Prostate gland (tissue), 2 donors: ENCODE measurements around the gene GIT1. TPM values are rescaled to one million over a fixed set of nuclear protein-coding genes. Genes with fewer than 3 reads are reported as not detected.

Experiments
- DNase-seq: peaks from one replicate; pipeline ENCODE4 v3.0.0-alpha.2; 2019; ENCODE audit warnings: low spot score
- H3K27ac ChIP-seq, 2 donors: fragments of 200-600 bp; sonication (generic); 2 replicates each; pipeline ENCODE4 v1.5.1; 2017 to 2019
- H3K27me3 ChIP-seq: fragments of 200-600 bp; sonication (generic); replicated peaks from 2 replicates; pipeline ENCODE4 v1.5.1; 2019; ENCODE audit not compliant: insufficient read depth
- H3K36me3 ChIP-seq, 2 donors: fragments of 200-600 bp; sonication (generic); 1 replicate in 1 of 2; 2 replicates in 1 of 2; pipeline versions ENCODE4 v1.5.1 to v1.8.1; 2017 to 2019
- H3K4me1 ChIP-seq: fragments of 200-600 bp; sonication (generic); replicated peaks from 2 replicates; pipeline ENCODE4 v1.5.1; 2019
- H3K4me3 ChIP-seq, 2 donors: fragments of 200-600 bp; sonication (generic); 2 replicates each; pipeline ENCODE4 v1.5.1; 2017 to 2019
- H3K9me3 ChIP-seq: fragments of 200-600 bp; sonication (generic); 2 replicates; pipeline ENCODE4 v1.5.1; 2017
- CTCF ChIP-seq, 4 experiments: fragments of 200-600 bp in 2 of 4; fragments of 450-650 bp in 2 of 4; sonication (generic) in 2 of 4; IDR thresholded peaks; 1 replicate in 3 of 4; 2 replicates in 1 of 4; pipeline ENCODE4 v1.5.1; 2016 to 2019; ENCODE audit warnings: antibody characterized with exemption in 4 of 4, mild to moderate bottlenecking in 2 of 4, moderate library complexity in 2 of 4
- POLR2A ChIP-seq: fragments of 450-650 bp; IDR thresholded peaks from one replicate; pipeline ENCODE4 v1.6.1; 2016; ENCODE audit warnings: antibody characterized with exemption, mild to moderate bottlenecking
- POLR2AphosphoS5 ChIP-seq: sonication (generic); formaldehyde crosslinking; IDR thresholded peaks from one replicate; pipeline ENCODE4 v1.6.1; 2017; ENCODE audit warnings: antibody characterized with exemption
- WGBS: methylation state at CpG from one replicate; pipeline ENCODE4 v1.1.5; 2018; 5-methylcytosine and 5-hydroxymethylcytosine counted together
- intact Hi-C: fragments of 100-400 bp; cut with DNase I; formaldehyde crosslinking; loops from one replicate; pipeline ENCODE4 v1.14.2; 2022
- total RNA-seq, 2 donors: library from RNA; depleted of rRNA; stranded (reverse); fragments of >200 nt; gene quantifications; one replicate each; pipeline ENCODE4 v1.1.0, GENCODE V29; 2016

Gene GIT1
- total RNA-seq, 2 donors from 2014 or later = 29.1 to 86.9 TPM

DNA sequence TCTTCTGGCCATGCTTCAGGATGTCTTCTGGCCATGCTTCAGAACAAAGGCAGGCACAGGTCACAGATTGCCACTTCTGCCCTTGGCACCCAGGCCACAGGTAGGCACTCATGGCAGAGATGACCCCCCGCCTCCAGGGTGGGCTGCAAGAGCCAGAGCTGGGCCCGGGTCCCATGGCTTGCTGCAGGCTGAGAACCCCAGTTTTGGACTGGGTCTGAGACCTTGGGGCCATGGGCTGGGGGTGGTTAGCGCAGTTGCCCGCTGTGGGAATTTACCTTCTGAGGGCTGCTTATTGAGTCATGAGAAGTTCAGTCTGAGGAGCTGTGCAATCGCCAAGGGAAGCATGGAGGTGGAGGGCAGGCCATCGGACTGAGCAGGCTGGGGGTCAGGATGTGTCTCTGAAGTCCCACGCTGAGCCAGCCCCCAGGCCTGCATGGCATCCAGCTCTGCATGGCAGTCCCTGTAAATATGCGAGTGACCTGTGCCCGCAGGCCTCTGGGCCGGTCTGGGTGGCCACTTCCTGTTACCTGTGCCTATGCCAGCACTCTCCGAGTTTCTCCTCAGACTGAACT is 5.2 kb upstream of the GIT1 start:
- no peaks in the 10 kb centered on the region for H3K36me3 ChIP-seq
- peaks cover 16% of the 10 kb centered on the region for H3K4me1 ChIP-seq
- H3K27me3 ChIP-seq = no peaks in the 10 kb centered on the region
- intact Hi-C loops = no loop called here
- H3K27ac ChIP-seq = no peak overlapping the region
- 89% methylated on average over 11 of the region's 11 CpGs for WGBS
- no peaks in the 10 kb centered on the region for H3K9me3 ChIP-seq
- TF ChIP-seq CTCF (IDR thresholded peaks at IDR 0.05) (no peak), POLR2A (no peak)
- no peak for DNase-seq
- no peak overlapping the region for H3K4me3 ChIP-seq

- intact Hi-C loops = no loop called here
- no peak for DNase-seq
- no peak overlapping the region for H3K27ac ChIP-seq
Measured at GRCh38 chr17:29593591-29594518, 4.4 kb upstream of the GIT1 start.

DNA sequence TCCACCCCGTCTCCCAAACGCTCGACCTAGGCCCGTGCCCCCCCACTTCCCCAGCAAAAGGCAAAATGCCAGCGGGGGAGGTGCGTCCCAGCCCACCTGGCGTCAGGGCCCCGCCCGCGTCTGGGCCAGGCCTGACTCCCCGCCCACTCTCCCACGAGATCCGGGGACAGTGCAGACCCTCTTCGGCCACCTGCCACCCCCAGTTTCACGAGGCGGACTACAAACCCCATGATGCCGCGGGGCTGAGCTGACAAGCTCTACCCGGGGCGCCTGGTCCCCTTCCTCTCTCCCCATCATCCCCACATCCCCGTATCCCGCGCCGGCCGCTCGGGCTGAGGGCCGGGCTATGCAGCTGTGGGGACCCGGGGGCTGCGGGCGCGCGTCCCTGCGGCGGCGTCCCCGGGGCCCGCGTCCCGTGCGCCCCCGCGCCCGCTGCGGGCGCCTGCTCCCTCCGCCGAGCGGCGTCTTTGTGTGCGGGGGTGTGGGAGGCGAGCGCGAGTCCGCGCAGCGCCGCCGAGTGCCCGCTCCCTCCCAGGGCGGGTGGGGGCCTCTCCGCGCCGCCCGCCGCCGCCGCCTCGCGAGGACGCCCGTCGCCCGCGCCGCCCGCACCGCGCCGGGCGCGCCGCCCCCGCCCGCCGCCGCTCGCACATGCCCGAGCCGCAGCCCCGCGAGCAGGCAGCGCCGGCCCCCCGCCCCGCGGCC is 3.6 kb upstream of the GIT1 start, which contains the start of gene ANKRD13B:
ANKRD13B (plus strand) TSS at position 283 of the 702 bp plus-strand sequence. CDS start 490 bp downstream, outside the sequence.
- peak within 1 kb of the TSS; percentile 56 to 60 for H3K4me3 ChIP-seq
- no peaks in the 10 kb centered on the region for H3K36me3 ChIP-seq
- DNase-seq = no peak
- intact Hi-C loops = no loop called here
- peak within 1 kb of the TSS; percentile 48 to 77 for H3K27ac ChIP-seq
- H3K9me3 ChIP-seq = no peaks in the 10 kb centered on the region
- WGBS = under 1% methylated on average over 62 of the region's 96 CpGs
- peaks cover 18% of the 10 kb centered on the region for H3K4me1 ChIP-seq
- H3K27me3 ChIP-seq = no peaks in the 10 kb centered on the region
- TF ChIP-seq POLR2AphosphoS5 (no peak), CTCF (IDR thresholded peaks at IDR 0.05) (no peak), POLR2A (no peak)

More at GRCh38 chr17:29593591-29594518, 4.4 kb upstream of the GIT1 start:
- Histone ChIP-seq H3K36me3 (no peaks in the 10 kb centered on the region), H3K27me3 (no peaks in the 10 kb centered on the region), H3K4me1 (peaks cover 16% of the 10 kb centered on the region), H3K9me3 (no peaks in the 10 kb centered on the region), H3K4me3 (peak overlapping the region; percentile 56 to 60)
- peak in 1 of 4 experiments; percentile 28 for TF ChIP-seq CTCF (IDR thresholded peaks at IDR 0.05)
- no peak for TF ChIP-seq POLR2AphosphoS5
- TF ChIP-seq POLR2A = peak; percentile 13
- 11% methylated on average over 37 of the region's 64 CpGs for WGBS

GRCh38 chr17:29591737-29592608 is 2.5 kb upstream of the GIT1 start:
- DNase-seq = peak; percentile 83
- H3K27ac ChIP-seq = peak overlapping the region; percentile 48 to 77
- 10% methylated on average over 25 of the region's 25 CpGs for WGBS
- peaks cover 24% of the 10 kb centered on the region for H3K4me1 ChIP-seq
- no peaks in the 10 kb centered on the region for H3K36me3 ChIP-seq
- H3K9me3 ChIP-seq = no peaks in the 10 kb centered on the region
- peak overlapping the region in 1 of 2 donors; percentile 10 for H3K4me3 ChIP-seq
- TF ChIP-seq POLR2AphosphoS5 (peak; percentile 83), POLR2A (peak; percentile 58), CTCF (IDR thresholded peaks at IDR 0.05) (peak; percentile 83 to 97 (median 92))
- intact Hi-C loops = loop anchor here (2.0 kb wide), 1 partner anchor 339 kb away; the partner anchor contains the start of gene SSH2
- H3K27me3 ChIP-seq = no peaks in the 10 kb centered on the region
